ENCODE results near the gene TCFL5.

DNA sequence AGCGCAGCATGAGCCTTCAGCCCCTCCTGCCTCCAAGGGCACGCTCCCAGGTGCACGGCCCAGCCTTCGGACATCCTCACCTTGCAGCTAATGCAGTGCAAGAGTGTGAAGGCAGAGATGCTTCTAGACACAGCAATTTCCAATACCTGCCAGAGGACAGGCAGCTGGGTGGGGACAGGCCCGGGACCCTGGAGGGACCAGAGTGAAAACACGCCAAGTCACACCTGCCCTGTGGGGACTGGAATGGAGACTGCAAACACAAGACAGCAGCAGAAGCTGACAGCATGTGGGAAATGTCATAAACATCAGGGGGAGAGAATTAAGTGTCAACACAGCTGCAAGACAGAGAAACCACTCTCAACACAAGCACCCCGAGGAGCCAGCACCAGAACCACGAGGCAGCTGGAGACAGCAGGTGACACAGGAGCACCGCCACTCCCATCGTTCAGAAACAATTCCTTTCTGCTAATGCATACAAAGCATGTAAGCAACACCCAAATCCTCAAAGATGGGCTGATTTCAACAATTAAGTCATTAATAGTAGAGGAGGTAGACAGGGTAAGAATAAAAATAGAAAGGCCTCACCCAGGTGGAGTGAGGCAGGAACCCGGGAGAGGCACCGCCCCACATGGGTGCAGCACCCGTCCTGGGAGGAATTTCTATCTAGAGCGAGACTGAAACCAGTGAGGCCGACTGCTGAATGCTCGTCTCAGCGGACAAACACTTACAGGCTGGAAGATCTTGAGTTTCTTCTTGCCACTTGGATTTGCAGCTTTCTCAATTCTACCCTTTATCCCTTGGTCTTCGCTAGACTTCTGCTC is 47.6 kb upstream of the TCFL5 start:
- TF ChIP-seq, protein P1, sequence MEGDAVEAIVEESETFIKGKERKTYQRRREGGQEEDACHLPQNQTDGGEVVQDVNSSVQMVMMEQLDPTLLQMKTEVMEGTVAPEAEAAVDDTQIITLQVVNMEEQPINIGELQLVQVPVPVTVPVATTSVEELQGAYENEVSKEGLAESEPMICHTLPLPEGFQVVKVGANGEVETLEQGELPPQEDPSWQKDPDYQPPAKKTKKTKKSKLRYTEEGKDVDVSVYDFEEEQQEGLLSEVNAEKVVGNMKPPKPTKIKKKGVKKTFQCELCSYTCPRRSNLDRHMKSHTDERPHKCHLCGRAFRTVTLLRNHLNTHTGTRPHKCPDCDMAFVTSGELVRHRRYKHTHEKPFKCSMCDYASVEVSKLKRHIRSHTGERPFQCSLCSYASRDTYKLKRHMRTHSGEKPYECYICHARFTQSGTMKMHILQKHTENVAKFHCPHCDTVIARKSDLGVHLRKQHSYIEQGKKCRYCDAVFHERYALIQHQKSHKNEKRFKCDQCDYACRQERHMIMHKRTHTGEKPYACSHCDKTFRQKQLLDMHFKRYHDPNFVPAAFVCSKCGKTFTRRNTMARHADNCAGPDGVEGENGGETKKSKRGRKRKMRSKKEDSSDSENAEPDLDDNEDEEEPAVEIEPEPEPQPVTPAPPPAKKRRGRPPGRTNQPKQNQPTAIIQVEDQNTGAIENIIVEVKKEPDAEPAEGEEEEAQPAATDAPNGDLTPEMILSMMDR (IDR thresholded peaks at IDR 0.05) = no peak
- TF ChIP-seq POLR2AphosphoS5 (IDR thresholded peaks at IDR 0.05; ENCODE audit: insufficient read depth in 1 of 2, low read depth in 1 of 2) (no peak), POLR2A (IDR thresholded peaks at IDR 0.05) (no peak)

Data from vagina (tissue), 2 donors.